Hypothalamus (tissue), 51 donors: ENCODE data around the gene HPN.

Experiments
- DNase-seq, 51 donors: peaks; one replicate each; lab custom pipeline; 2025; lab: John Stamatoyannopoulos, UW

The HPN gene

GRCh38 chr19:35059006-35059798 lies 17.7 kb downstream of the HPN start:
- DNase-seq = no peak

- DNase-seq = no peak
Measured at GRCh38 chr19:35059799-35060091, 18.2 kb downstream of the HPN start.

DNA sequence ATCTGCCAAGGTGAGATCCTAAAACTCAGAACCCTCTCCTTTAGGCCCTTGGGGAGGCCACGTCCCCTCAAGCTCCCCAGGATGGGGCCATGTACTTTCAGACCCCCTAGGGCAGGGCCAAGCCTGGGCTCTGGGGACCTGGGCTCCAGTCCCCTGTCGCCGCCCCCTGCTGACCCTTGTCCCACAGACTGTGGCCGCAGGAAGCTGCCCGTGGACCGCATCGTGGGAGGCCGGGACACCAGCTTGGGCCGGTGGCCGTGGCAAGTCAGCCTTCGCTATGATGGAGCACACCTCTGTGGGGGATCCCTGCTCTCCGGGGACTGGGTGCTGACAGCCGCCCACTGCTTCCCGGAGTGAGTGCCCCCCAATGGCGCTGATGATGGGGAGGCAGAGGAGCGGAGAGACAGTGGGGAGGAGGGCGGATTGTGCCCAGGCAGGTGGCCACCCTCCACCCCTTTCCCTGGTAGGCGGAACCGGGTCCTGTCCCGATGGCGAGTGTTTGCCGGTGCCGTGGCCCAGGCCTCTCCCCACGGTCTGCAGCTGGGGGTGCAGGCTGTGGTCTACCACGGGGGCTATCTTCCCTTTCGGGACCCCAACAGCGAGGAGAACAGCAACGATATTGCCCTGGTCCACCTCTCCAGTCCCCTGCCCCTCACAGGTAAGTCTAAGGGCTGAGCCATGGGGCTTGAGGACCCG lies 18.8 kb downstream of the HPN start:
- DNase-seq = no peak

GRCh38 chr19:35061583-35062373 lies 20.3 kb downstream of the HPN start:
- DNase-seq = no peak

DNA sequence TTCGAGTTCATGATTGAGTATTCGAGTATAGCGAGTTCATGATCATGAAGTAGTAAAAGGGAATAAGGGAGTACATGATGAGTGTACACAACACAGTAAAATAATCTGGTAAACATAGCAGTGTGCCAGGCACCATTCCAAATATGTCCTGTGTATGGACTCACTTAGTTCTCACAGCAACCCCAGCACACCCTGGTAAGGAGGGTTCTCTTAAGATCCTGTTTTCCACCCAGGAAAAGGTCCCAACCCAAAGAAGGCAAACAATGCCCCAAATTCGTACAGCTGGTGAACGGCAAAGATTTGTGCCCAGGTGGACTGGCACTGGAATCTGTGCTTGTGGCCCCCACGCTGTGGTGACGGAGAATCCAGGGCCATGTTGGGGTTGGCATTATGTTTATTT lies 21.4 kb downstream of the HPN start:
- no peak for DNase-seq

- peak in 1 of 51 donors; percentile 7 for DNase-seq
Measured at GRCh38 chr19:35063940-35064818, 22.7 kb downstream of the HPN start.

GRCh38 chr19:35065574-35065973 lies 24.1 kb downstream of the HPN start:
- no peak for DNase-seq

DNA sequence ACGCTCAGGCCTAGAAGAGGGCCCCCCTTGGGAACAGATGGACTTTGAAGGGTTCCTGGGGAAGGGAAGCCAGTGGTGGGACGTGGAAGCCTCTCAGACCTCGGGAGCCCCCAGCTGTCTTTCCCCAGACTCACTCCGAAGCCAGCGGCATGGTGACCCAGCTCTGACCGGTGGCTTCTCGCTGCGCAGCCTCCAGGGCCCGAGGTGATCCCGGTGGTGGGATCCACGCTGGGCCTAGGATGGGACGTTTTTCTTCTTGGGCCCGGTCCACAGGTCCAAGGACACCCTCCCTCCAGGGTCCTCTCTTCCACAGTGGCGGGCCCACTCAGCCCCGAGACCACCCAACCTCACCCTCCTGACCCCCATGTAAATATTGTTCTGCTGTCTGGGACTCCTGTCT lies 24.6 kb downstream of the HPN start:
- DNase-seq = no peak

DNA sequence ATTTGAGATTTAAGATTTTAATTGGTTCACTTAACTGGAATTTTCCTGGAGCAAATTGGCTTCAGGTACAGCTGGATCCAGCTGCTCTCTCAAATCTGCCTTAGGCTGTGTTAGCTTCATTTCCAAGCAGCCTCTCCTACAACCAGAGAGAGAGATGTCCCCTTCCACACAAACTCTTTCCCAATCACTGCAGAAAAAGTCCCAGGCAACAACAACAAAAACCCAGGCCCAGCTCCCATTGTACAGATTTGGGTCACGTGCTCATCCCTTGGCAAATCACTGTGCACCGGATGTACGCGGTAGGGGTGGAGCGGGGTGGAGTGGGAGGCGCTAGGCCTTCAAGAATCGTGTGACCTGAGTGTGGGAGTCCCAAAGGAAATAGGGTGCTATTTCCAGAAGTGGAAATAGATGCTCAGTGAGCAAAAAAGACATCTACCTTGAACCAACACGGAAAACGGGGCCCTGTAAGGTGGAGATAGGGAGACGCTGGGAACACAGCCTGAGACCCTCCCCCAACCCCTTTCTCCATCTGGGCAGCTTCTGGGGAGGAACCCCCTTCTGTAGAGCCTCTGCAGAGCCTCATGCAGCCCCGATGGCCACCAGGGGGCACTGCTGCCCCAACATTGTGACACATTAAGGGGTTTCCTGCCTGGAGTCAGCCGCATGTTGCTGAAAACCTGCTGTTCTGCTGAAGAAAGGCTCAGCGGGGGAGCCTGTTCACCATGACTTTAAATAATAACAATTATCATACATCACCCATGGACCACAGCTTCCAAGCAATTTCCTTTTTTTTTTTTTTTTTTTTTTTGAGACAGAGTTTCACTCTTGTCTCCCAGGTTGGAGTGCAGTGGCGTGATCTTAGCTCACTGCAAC lies 25.4 kb downstream of the HPN start:
- DNase-seq = peak in 50 of 51 donors; percentile 16 to 94 (median 69)

- no peak for DNase-seq
Measured at GRCh38 chr19:35068941-35069634, 27.6 kb downstream of the HPN start.

- DNase-seq = no peak
Measured at GRCh38 chr19:35069696-35070095, 28.2 kb downstream of the HPN start.

DNA sequence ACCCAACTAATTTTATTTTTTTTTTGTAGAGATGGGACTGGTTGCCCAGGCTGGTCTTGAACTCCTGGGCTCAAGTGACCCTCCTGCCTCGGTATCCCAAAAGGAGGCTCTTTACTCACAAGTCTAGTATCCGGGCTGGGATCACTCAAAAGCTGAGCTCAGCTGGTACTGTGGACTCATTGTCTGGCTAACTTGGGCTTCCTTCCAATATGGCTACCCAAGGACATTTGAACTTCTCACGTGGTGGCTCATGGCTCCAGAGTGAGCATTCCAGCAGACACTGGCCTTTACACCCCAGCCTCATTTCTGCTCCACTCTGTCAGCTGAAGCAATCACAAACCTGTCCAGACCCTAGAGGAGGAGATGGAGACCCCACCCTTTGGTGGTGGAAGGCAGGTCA lies 28.9 kb downstream of the HPN start:
- no peak for DNase-seq

DNA sequence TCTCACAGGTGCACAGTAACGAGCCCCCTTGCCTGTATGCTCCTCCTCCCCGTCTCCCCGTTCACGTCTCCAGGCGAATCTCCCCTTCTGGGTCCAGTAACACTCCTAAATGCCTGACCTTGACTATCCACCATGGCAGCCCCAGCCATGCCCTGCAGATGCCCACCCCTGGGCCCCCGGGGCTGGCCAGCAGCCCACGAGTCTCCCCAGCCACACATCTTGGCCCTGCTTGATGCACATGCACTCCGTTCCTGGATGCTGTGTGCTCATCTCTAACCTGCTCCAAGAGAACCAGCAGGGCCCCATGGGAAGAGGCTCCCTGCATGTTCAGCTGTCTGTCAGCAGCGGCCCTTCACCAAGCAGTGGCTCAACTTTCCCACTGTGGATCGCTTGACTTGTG lies 32.0 kb downstream of the HPN start:
- DNase-seq = no peak

- no peak for DNase-seq
Measured at GRCh38 chr19:35073941-35074340, 32.4 kb downstream of the HPN start.

DNA sequence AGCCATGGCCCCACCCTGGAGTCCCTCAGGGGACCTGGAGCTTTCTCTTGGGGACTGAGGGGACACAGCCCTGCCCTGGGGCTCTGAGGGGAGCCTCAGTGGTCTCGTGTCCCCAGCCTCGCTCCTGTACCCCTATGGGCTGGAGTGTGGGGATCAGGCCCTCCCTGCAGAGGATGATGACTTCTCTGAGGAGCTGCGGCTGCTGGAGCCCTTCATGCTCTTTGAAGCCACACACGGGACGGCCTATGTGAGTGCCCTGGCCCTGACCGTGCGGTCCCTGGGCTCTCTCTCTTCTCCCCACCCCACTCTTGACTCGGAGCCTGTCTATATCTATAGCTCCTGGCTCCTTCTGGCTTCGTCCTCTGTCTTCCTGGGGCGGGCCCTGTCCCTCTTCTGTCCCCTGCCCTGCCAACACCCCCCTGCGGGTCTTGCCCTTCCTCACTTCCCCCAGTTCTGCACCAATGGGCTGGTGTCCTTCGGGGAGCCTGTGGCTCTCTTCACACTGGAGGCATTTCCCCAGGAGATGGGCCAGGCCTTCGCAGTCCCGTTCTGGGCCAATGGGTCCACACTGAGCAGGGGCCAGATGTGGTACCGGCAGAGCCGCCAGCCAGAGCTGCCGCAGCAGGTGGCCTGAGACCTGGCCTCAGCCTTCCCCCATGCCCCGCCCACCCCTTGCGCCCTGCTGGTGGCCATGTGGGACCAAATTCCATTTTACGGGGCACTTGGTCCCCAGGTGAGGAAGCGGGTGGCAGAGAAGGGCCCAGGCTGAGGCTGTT lies 33.1 kb downstream of the HPN start:
- no peak for DNase-seq

DNA sequence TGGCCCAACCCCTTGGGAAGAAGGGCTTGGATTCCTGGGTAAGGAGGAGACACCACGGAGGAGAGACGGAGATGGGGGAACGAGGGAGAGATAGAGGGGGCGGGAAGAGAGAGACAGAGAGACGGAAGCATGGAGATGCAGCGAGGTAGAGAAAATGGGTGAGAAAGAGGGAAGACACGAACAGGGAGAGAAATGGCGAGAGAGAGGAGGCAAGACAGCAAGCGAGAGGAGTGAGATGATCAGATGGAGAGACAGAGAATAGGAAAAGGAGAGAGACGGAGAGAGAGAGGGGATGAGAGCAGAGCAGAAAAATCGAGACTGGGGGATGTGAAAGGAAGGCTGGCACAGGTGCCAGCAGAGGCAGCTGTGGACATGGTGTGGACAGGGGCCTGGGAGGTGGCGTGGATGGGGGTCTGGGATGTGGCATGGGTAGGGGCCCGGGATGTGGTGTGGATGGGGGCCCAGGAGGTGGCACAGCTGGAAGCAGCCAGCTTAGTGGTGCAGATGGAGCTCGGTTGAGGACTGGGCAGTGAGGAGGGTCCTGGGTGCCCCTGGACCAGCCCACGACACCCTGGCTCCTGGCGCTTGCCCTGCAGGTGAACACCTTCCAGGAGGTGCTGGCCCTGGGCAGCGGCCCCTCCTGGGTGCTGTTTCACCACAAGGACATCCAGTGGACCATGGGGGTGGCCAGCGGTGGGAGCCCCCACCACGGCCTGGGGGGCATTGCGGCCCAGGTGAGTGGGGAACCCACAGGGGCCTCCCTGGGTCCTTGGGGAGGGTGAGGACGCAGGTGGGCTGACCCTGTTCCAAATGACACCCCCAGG lies 33.9 kb downstream of the HPN start:
- DNase-seq = no peak

DNA sequence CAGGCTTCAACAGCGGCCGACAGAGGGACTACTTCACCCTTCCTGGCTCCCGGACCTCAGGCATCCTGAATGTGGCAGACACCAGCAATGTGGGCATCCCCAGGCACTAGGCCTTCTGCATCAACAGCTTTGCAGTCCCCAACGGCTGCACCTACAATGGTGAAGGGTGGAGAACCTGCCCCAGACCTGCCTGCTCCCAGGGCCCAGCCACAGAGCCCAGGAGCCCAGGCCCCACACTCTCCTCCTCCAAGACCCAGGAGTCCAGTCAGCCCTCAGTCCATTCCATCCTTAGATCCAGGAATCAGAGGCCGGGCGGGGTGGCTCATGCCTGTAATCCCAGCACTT lies 34.5 kb downstream of the HPN start:
- no peak for DNase-seq

- no peak for DNase-seq
Measured at GRCh38 chr19:35076657-35077056, 35.1 kb downstream of the HPN start.
